Lower leg skin (tissue), 3 donors: ENCODE measurements around the gene PYGB.

ENCODE experiments used
- CTCF ChIP-seq, 3 donors: fragments of 450-650 bp; IDR thresholded peaks; one replicate each; pipeline ENCODE4 v1.5.1; 2016; ENCODE audit warnings: antibody characterized with exemption in 3 of 3, mild to moderate bottlenecking in 3 of 3, moderate library complexity in 2 of 3
- POLR2A ChIP-seq, 2 donors: fragments of 450-650 bp; IDR thresholded peaks; one replicate each; pipeline ENCODE4 v1.6.1; 2016 to 2017; ENCODE audit warnings: antibody characterized with exemption in 2 of 2, mild to moderate bottlenecking in 1 of 2, moderate library complexity in 1 of 2

DNA sequence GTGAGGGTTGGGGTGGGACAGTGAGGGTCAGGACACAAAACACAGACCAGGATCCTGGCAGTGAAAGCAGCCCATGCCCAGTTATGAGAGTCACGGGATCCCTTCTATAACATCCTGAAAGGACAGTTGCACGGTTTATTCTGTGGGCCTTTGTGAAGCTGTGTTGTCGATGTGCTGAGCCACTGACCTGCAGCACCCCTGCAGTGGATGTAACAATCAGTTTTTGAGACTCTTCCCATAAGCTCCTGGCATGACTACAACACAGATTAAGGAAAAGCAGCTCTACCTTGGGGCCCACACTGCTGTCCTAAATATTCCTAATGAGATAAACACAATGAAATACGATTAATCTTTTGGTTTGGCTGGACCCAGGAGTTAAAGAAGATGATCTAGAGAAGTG is 3.7 kb downstream of the PYGB start:
- TF ChIP-seq CTCF (IDR thresholded peaks at IDR 0.05): no peak
- TF ChIP-seq POLR2A (IDR thresholded peaks at IDR 0.05): no peak
